HepG2 (cell line): ENCODE measurements around the gene SCNM1.

ENCODE experiments used
- MAFK ChIP-seq, 2 experiments: IDR thresholded peaks in 1 of 2; conservative IDR thresholded peaks in 1 of 2; 2 replicates each; pipeline ENCODE4 v1.6.1; 2011; ENCODE audit warnings: improper control_type of control experiment in 2 of 2, low read length in 2 of 2
- MYC ChIP-seq: sonication (generic); formaldehyde crosslinking; IDR thresholded peaks from 2 replicates; pipeline ENCODE4 v1.9.0; 2021; ENCODE audit warnings: missing genetic modification reagents, borderline replicate concordance
- NFRKB ChIP-seq: fragments of 450-650 bp; IDR thresholded peaks from 2 replicates; pipeline ENCODE4 v1.6.1; 2017
- POLR2AphosphoS5 ChIP-seq: IDR thresholded peaks from 2 replicates; pipeline ENCODE4 v1.6.1; 2012; ENCODE audit warnings: low read depth, low read length
- RFX1 ChIP-seq: fragments of 450-650 bp; IDR thresholded peaks from 2 replicates; pipeline ENCODE4 v1.6.1; 2017
- SMC3 ChIP-seq: IDR thresholded peaks from 2 replicates; pipeline ENCODE4 v1.6.1; 2011; ENCODE audit warnings: low read length, improper control_type of control experiment
- TCF12 ChIP-seq, 2 experiments: fragments of 450-650 bp in 1 of 2; sonication (generic) in 1 of 2; formaldehyde crosslinking in 1 of 2; IDR thresholded peaks; 2 replicates each; pipeline versions ENCODE4 v1.6.1 to v1.8.0; 2017 to 2022; ENCODE audit warnings: antibody characterized with exemption in 1 of 2, mild to moderate bottlenecking in 1 of 2, missing genetic modification reagents in 1 of 2, moderate library complexity in 1 of 2
- ZNF143 ChIP-seq: sonication (generic); formaldehyde crosslinking; IDR thresholded peaks from 2 replicates; pipeline ENCODE4 v1.4.0; 2020; ENCODE audit warnings: missing genetic modification reagents
- TF ChIP-seq, protein P1 (sequence below): sonication (generic); formaldehyde crosslinking; IDR thresholded peaks from 2 replicates; pipeline ENCODE4 v1.5.0; 2020; ENCODE audit warnings: mild to moderate bottlenecking, missing genetic modification reagents, moderate library complexity
- TF ChIP-seq, protein P2 (sequence below), 2 experiments: sonication (generic) in 1 of 2; formaldehyde crosslinking in 1 of 2; IDR thresholded peaks; 2 replicates each; pipeline versions ENCODE4 v1.5.1 to v1.6.1; 2011 to 2020; ENCODE audit warnings: borderline replicate concordance in 1 of 2, low read depth in 1 of 2, low read length in 1 of 2, mild to moderate bottlenecking in 1 of 2, missing genetic modification reagents in 1 of 2, moderate library complexity in 1 of 2
- TF ChIP-seq, protein P3 (sequence below): sonication (generic); formaldehyde crosslinking; IDR thresholded peaks from 2 replicates; pipeline ENCODE4 v1.5.1; 2020; ENCODE audit warnings: mild to moderate bottlenecking, missing genetic modification reagents
- TF ChIP-seq, protein P4 (sequence below): sonication (generic); formaldehyde crosslinking; conservative IDR thresholded peaks from 2 replicates; pipeline ENCODE4 v1.4.0; 2020; ENCODE audit warnings: mild to moderate bottlenecking, missing genetic modification reagents, moderate library complexity

DNA sequence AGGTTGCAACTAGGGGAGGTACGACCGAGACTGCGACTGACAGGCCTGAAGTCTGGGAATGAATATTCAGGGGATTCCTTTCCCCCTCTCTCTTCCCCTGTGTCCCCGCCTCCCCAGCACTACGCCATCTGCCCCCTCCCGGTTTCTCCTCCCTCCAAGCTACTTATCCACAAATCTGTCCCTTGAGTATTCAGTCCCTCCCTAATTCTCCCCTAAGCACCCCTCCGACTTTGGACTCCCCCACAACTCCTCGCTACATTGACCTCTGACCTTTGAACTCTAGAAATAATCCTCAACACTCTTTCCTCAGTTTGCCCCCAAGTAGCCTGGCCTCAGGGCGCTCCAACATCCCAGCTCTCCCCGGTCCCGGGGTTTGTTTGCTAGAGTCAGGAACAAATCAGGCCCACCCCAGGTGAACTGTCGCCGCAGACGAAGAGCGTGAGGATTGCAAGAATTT lies 635 bp upstream of the SCNM1 start:
- no peak for TF ChIP-seq MYC (CRISPR knock-in tag)
- no peak for TF ChIP-seq NFRKB
- TF ChIP-seq TCF12 (IDR thresholded peaks at IDR 0.05), result no peak
- TF ChIP-seq TCF12 (CRISPR knock-in tag; IDR thresholded peaks at IDR 0.05), result no peak
- TF ChIP-seq SMC3, result no peak
- TF ChIP-seq, protein P1, sequence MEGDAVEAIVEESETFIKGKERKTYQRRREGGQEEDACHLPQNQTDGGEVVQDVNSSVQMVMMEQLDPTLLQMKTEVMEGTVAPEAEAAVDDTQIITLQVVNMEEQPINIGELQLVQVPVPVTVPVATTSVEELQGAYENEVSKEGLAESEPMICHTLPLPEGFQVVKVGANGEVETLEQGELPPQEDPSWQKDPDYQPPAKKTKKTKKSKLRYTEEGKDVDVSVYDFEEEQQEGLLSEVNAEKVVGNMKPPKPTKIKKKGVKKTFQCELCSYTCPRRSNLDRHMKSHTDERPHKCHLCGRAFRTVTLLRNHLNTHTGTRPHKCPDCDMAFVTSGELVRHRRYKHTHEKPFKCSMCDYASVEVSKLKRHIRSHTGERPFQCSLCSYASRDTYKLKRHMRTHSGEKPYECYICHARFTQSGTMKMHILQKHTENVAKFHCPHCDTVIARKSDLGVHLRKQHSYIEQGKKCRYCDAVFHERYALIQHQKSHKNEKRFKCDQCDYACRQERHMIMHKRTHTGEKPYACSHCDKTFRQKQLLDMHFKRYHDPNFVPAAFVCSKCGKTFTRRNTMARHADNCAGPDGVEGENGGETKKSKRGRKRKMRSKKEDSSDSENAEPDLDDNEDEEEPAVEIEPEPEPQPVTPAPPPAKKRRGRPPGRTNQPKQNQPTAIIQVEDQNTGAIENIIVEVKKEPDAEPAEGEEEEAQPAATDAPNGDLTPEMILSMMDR, result no peak
- TF ChIP-seq POLR2AphosphoS5, result no peak
- no peak for TF ChIP-seq RFX1
- TF ChIP-seq, protein P2, sequence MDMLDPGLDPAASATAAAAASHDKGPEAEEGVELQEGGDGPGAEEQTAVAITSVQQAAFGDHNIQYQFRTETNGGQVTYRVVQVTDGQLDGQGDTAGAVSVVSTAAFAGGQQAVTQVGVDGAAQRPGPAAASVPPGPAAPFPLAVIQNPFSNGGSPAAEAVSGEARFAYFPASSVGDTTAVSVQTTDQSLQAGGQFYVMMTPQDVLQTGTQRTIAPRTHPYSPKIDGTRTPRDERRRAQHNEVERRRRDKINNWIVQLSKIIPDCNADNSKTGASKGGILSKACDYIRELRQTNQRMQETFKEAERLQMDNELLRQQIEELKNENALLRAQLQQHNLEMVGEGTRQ (IDR thresholded peaks at IDR 0.05; ENCODE audit: low read depth, low read length), result no peak
- TF ChIP-seq, protein P2 (CRISPR knock-in tag; IDR thresholded peaks at IDR 0.05; ENCODE audit: borderline replicate concordance), result 0 out of 2 replicates have a peak, but pooled peaks have one; percentile 43
- TF ChIP-seq MAFK (conservative IDR thresholded peaks at IDR 0.05 in 1 of 2, IDR thresholded peaks at IDR 0.05 in 1 of 2; ENCODE audit: low read length in 2 of 2), result no peak
- TF ChIP-seq, protein P3, sequence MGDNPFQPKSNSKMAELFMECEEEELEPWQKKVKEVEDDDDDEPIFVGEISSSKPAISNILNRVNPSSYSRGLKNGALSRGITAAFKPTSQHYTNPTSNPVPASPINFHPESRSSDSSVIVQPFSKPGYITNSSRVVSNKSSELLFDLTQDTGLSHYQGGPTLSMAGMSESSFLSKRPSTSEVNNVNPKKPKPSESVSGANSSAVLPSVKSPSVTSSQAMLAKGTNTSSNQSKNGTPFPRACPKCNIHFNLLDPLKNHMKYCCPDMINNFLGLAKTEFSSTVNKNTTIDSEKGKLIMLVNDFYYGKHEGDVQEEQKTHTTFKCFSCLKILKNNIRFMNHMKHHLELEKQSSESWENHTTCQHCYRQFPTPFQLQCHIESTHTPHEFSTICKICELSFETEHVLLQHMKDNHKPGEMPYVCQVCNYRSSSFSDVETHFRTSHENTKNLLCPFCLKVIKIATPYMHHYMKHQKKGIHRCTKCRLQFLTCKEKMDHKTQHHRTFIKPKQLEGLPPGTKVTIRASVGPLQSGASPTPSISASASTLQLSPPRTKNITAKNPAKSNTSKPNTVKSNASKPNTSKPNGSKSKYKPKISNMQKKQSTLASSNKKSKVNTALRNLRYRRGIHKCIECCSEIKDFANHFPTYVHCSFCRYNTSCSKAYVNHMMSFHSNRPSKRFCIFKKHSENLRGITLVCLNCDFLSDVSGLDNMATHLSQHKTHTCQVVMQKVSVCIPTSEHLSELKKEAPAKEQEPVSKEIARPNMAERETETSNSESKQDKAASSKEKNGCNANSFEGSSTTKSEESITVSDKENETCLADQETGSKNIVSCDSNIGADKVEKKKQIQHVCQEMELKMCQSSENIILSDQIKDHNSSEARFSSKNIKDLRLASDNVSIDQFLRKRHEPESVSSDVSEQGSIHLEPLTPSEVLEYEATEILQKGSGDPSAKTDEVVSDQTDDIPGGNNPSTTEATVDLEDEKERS (CRISPR knock-in tag), result peak; percentile 45; the same call in 1 of the 2 replicates
- TF ChIP-seq ZNF143 (CRISPR knock-in tag), result no peak
- TF ChIP-seq, protein P4, sequence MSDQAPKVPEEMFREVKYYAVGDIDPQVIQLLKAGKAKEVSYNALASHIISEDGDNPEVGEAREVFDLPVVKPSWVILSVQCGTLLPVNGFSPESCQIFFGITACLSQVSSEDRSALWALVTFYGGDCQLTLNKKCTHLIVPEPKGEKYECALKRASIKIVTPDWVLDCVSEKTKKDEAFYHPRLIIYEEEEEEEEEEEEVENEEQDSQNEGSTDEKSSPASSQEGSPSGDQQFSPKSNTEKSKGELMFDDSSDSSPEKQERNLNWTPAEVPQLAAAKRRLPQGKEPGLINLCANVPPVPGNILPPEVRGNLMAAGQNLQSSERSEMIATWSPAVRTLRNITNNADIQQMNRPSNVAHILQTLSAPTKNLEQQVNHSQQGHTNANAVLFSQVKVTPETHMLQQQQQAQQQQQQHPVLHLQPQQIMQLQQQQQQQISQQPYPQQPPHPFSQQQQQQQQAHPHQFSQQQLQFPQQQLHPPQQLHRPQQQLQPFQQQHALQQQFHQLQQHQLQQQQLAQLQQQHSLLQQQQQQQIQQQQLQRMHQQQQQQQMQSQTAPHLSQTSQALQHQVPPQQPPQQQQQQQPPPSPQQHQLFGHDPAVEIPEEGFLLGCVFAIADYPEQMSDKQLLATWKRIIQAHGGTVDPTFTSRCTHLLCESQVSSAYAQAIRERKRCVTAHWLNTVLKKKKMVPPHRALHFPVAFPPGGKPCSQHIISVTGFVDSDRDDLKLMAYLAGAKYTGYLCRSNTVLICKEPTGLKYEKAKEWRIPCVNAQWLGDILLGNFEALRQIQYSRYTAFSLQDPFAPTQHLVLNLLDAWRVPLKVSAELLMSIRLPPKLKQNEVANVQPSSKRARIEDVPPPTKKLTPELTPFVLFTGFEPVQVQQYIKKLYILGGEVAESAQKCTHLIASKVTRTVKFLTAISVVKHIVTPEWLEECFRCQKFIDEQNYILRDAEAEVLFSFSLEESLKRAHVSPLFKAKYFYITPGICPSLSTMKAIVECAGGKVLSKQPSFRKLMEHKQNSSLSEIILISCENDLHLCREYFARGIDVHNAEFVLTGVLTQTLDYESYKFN (CRISPR knock-in tag), result no peak
